ENCODE data around the gene CC2D1B.

CC2D1B gene

DNA sequence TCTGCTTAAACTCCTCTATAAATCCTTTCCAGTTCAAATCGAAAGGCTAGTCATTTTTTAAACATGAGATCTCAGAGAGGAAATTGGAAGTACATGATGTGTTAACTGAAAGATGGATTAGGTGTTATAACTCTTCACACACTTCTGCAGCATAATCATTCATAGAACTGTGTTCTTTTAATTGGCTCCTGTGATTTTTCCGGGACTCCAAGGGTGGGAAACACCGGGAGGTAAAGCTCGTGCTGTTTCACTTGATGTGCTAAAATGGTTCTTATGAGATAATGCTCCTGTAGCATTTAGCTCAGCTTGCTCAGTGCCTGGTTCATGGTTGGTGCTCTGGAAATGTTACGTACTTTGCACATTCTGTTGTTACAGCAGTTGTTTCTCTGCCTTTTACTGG lies 40.2 kb downstream of the CC2D1B start:
- Histone ChIP-seq H3K27me3 (no peaks in the 10 kb centered on the region), H3K9me3 (no peaks in the 10 kb centered on the region), H3K27ac (no peak overlapping the region), H3K36me3 (peaks cover 0 to 5% (median 0%) of the 10 kb centered on the region in 3 donors), H3K4me1 (no peaks in the 10 kb centered on the region), H3K4me3 (no peak overlapping the region)
- DNase-seq: no peak
- intact Hi-C loops (cut with DNase I; ENCODE audit: low total_unique reads): no loop called here
- TF ChIP-seq CTCF (IDR thresholded peaks at IDR 0.05): no peak

DNA sequence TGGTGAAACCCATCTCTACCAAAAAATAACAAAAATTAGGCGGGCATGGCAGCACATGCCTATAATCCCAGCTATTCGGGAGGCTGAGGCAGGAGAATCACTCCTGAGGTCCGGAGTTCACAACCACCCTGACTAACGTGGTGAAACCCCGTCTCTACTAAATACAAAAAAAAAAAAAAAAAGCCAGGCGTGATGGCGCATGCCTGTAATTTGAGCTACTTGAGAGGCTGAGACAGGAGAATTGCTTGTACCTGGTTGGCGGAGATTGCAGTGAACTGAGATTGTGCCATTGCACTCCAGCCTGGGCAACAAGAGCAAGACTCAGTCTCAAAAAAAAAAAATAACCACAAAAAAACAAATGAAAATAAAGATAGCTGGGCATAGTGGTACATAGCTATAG lies 42.3 kb downstream of the CC2D1B start:
- TF ChIP-seq CTCF (IDR thresholded peaks at IDR 0.05): no peak
- Histone ChIP-seq H3K27me3 (no peaks in the 10 kb centered on the region), H3K4me3 (no peak overlapping the region), H3K4me1 (no peaks in the 10 kb centered on the region), H3K36me3 (peaks cover 0 to 5% (median 0%) of the 10 kb centered on the region in 3 donors), H3K27ac (no peak overlapping the region), H3K9me3 (no peaks in the 10 kb centered on the region)
- DNase-seq: no peak
- intact Hi-C loops (cut with DNase I; ENCODE audit: low total_unique reads): no loop called here

- no peak for TF ChIP-seq CTCF (IDR thresholded peaks at IDR 0.05)
- Histone ChIP-seq H3K27ac (no peak overlapping the region), H3K4me3 (no peak overlapping the region), H3K4me1 (no peaks in the 10 kb centered on the region), H3K9me3 (no peaks in the 10 kb centered on the region), H3K36me3 (peaks cover 0 to 5% (median 0%) of the 10 kb centered on the region in 3 donors), H3K27me3 (no peaks in the 10 kb centered on the region)
- intact Hi-C loops (cut with DNase I; ENCODE audit: low total_unique reads): no loop called here
- no peak for DNase-seq
Measured at GRCh38 chr1:52321061-52321460, 44.9 kb downstream of the CC2D1B start.

DNA sequence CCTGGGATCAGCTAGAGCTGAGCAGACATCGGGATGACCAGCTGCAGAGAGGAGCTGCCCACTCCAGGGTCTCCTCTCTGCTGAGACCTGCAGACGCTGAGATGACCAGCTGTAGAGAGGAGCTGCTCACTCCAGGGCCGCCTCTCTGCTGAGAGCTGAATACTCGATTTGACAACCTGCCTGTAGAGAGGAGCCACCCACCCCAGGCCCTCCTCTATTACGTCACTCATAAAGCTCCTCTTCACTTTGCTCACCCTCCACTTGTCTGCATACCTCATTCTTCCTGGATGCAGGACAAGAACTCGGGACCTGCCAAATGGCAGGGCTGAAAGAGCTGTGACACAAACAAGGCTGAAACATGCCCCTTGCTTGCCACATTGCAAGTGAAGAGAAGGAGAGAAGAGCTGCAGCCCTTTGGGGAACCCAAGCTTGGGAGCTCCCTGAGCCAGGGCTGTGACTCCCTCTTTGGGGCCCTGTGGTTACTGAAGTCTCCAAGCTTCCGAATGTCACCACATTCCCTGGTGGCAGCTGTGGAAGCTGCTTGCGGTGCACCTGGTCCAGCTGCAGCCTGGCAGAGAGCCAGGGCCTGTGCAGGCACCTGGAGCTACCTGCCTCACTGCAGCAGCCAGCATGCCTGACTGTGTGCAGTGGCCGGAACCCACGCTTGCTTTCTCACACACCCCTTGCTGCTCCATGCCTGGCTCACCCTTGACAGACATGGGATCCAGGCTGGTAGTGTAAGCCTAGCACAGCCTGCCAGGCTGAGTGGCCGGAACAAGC lies 59.6 kb downstream of the CC2D1B start:
- Histone ChIP-seq H3K4me1 (no peaks in the 10 kb centered on the region), H3K4me3 (no peak overlapping the region), H3K27me3 (no peaks in the 10 kb centered on the region), H3K36me3 (peaks cover 27 to 69% (median 44%) of the 10 kb centered on the region in 3 donors), H3K27ac (no peak overlapping the region), H3K9me3 (no peaks in the 10 kb centered on the region)
- intact Hi-C loops (cut with DNase I; ENCODE audit: low total_unique reads): no loop called here
- no peak for TF ChIP-seq CTCF (IDR thresholded peaks at IDR 0.05)
- DNase-seq: no peak

GRCh38 chr1:52305417-52306226 lies 60.4 kb downstream of the CC2D1B start:
- Histone ChIP-seq H3K27me3 (no peaks in the 10 kb centered on the region), H3K36me3 (peaks cover 21 to 66% (median 43%) of the 10 kb centered on the region in 3 donors), H3K27ac (no peak overlapping the region), H3K9me3 (no peaks in the 10 kb centered on the region), H3K4me1 (no peaks in the 10 kb centered on the region), H3K4me3 (no peak overlapping the region)
- intact Hi-C loops (cut with DNase I; ENCODE audit: low total_unique reads): no loop called here
- no peak for DNase-seq
- TF ChIP-seq CTCF (IDR thresholded peaks at IDR 0.05): no peak
